Endothelial cell of umbilical vein (primary cell): ENCODE data around the gene FOXP1.

Experiments used
- CTCF ChIP-seq, 2 donors: IDR thresholded peaks; 1 replicate in 1 of 2; 2 replicates in 1 of 2; pipeline ENCODE4 v1.5.1; 2011; ENCODE audit warnings: low read length in 2 of 2, mild to moderate bottlenecking in 2 of 2, moderate library complexity in 2 of 2, control low read depth in 1 of 2, inconsistent platforms in 1 of 2, low read depth in 1 of 2; ENCODE audit not compliant: insufficient read depth in 1 of 2; ENCODE audit errors: extremely low read depth in 1 of 2
- EZH2 ChIP-seq: IDR thresholded peaks from 2 replicates; pipeline ENCODE4 v1.6.1; 2012; ENCODE audit warnings: borderline replicate concordance, low read depth, mild to moderate bottlenecking, moderate library complexity, low read length, inconsistent platforms; ENCODE audit not compliant: severe bottlenecking
- FOS ChIP-seq: IDR thresholded peaks from 2 replicates; pipeline ENCODE4 v1.6.1; 2011; ENCODE audit warnings: mild to moderate bottlenecking, low read length, moderate library complexity, borderline replicate concordance; ENCODE audit not compliant: insufficient read depth
- GATA2 ChIP-seq: IDR thresholded peaks from 2 replicates; pipeline ENCODE4 v1.7.0; 2011; ENCODE audit warnings: low read depth, mild to moderate bottlenecking, moderate library complexity, mixed read lengths, low read length; ENCODE audit not compliant: insufficient read length, insufficient read depth
- MAX ChIP-seq: IDR thresholded peaks from 2 replicates; pipeline ENCODE4 v1.6.1; 2011; ENCODE audit not compliant: insufficient read depth, insufficient read length
- POLR2A ChIP-seq: IDR thresholded peaks from 2 replicates; pipeline ENCODE4 v1.6.1; 2012; ENCODE audit warnings: low read depth, mild to moderate bottlenecking, control low read depth, low read length
- POLR2AphosphoS5 ChIP-seq: IDR thresholded peaks from 2 replicates; pipeline ENCODE4 v1.6.1; 2012; ENCODE audit warnings: low read depth, mild to moderate bottlenecking, control low read depth, low read length, moderate library complexity; ENCODE audit not compliant: insufficient read depth

- TF ChIP-seq CTCF (IDR thresholded peaks at IDR 0.05; ENCODE audit: extremely low read depth in 1 of 2, insufficient read depth in 1 of 2, low read depth in 1 of 2, low read length in 2 of 2) (no peak), EZH2 (no peak), POLR2AphosphoS5 (no peak), FOS (no peak), POLR2A (no peak), MAX (no peak), GATA2 (no peak)
Observed at GRCh38 chr3:71416876-71417275, 166.7 kb downstream of the FOXP1 start.
